ENCODE results near the gene KRTCAP2.
"Not testable (repeated sequence)": the region's sequence is repeated elsewhere in the genome, so short reads cannot be mapped to it uniquely, and the experiment has no call there.

The KRTCAP2 gene

GRCh38 chr1:155168456-155169210 lies 4.5 kb downstream of the KRTCAP2 start:
- no peak for DNase-seq (ENCODE audit: low spot score)

GRCh38 chr1:155168105-155168445 lies 5.0 kb downstream of the KRTCAP2 start:
- not testable (repeated sequence) for DNase-seq (ENCODE audit: low spot score)

- DNase-seq (ENCODE audit: low spot score), result peak; percentile 90
Observed at GRCh38 chr1:155167166-155168104, 5.7 kb downstream of the KRTCAP2 start.

- DNase-seq (ENCODE audit: low spot score), result no peak
Observed at GRCh38 chr1:155166471-155167165, 6.5 kb downstream of the KRTCAP2 start.

GRCh38 chr1:155166051-155166470 lies 7.0 kb downstream of the KRTCAP2 start:
- no peak for DNase-seq (ENCODE audit: low spot score)

GRCh38 chr1:155164625-155165024 lies 8.5 kb downstream of the KRTCAP2 start:
- DNase-seq (ENCODE audit: low spot score), result not testable (repeated sequence)

- DNase-seq (ENCODE audit: low spot score), result not testable (repeated sequence)
Observed at GRCh38 chr1:155163785-155164184, 9.3 kb downstream of the KRTCAP2 start.

- not testable (repeated sequence) for DNase-seq (ENCODE audit: low spot score)
Observed at GRCh38 chr1:155162631-155163030, 10.5 kb downstream of the KRTCAP2 start.

GRCh38 chr1:155160128-155160527 lies 13.0 kb downstream of the KRTCAP2 start:
- no peak for DNase-seq (ENCODE audit: low spot score)

- DNase-seq (ENCODE audit: low spot score), result no peak
Observed at GRCh38 chr1:155158991-155159390, 14.1 kb downstream of the KRTCAP2 start.

GRCh38 chr1:155155996-155156643 lies 17.0 kb downstream of the KRTCAP2 start:
- DNase-seq (ENCODE audit: low spot score), result not testable (repeated sequence)

- DNase-seq (ENCODE audit: low spot score), result no peak
Observed at GRCh38 chr1:155145491-155145890, 27.6 kb downstream of the KRTCAP2 start.

- DNase-seq (ENCODE audit: low spot score), result no peak
Observed at GRCh38 chr1:155141749-155142148, 31.4 kb downstream of the KRTCAP2 start.

- no peak for DNase-seq (ENCODE audit: low spot score)
Observed at GRCh38 chr1:155140630-155140953, 32.5 kb downstream of the KRTCAP2 start.

GRCh38 chr1:155139895-155140629 lies 33.0 kb downstream of the KRTCAP2 start, which contains the start of gene DPM3:
Gene DPM3, minus strand, starts transcription at chr1:155140531. Its CDS starts 291 bp downstream, at chr1:155140240.
- peak; percentile 93 for DNase-seq (ENCODE audit: low spot score)

GRCh38 chr1:155137154-155137949 lies 35.8 kb downstream of the KRTCAP2 start:
- no peak for DNase-seq (ENCODE audit: low spot score)

GRCh38 chr1:155136748-155137147 lies 36.4 kb downstream of the KRTCAP2 start:
- DNase-seq (ENCODE audit: low spot score), result peak; percentile 33

- DNase-seq (ENCODE audit: low spot score), result peak; percentile 94
Observed at GRCh38 chr1:155135415-155136028, 37.6 kb downstream of the KRTCAP2 start, which contains the start of gene SLC50A1. Gene SLC50A1, plus strand, starts transcription at chr1:155135852. Its CDS starts 60 bp downstream, at chr1:155135912.

- DNase-seq (ENCODE audit: low spot score), result peak; percentile 58
Observed at GRCh38 chr1:155134880-155135414, 38.2 kb downstream of the KRTCAP2 start.
